ENCODE measurements around the gene CEP89.

DNA sequence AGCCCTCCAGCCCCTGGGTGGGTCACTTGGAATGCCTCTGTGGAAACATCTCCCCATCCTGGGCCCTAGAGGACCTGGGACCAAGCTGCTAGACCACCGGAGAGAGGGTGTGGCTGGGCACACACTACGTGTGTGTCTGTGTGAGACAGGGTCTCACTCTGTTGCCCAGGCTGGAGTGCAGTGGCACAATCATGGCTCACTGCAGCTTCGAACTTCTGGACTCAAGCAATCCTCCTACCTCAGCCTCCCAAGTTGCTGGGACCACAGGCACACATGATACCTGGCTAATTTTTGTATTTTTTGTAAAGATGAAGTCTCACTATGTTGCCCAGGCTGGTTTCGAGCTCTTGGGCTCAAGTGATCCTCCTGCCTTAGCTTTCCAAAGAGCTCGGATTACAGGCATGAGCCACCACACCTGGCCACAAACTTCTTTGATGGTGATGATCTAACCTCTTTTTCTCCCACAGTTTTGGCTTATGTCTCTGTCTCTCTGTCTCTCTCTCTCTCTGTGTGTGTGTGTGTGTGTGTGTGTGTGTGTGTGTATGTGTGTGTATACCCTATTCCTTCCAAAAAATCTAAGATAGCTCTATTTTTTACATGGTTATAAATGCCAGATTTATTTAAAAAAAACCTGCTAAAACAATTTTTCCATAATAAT is 70.1 kb downstream of the CEP89 start:
- TF ChIP-seq POLR2A (IDR thresholded peaks at IDR 0.05; ENCODE audit: low read length) (no peak), GATA1 (IDR thresholded peaks at IDR 0.05; ENCODE audit: low read depth, low read length) (no peak)

Measured in erythroblast (primary cell).